BJ (cell line): ENCODE data around the gene KCTD11. TPM values are rescaled to one million over a fixed set of nuclear protein-coding genes. Genes with fewer than 3 reads are reported as not detected.

Source experiments
- CTCF ChIA-PET: fragments of 350-600 bp; formaldehyde crosslinking; extraction: SDS; loops from one replicate; lab custom pipeline; 2021; ENCODE audit warnings: antibody characterized with exemption, inconsistent platforms; lab: Yijun Ruan, JAX
- POLR2A ChIA-PET: fragments of 300-600 bp; sonication (Branson Sonifier 250); formaldehyde crosslinking; extraction: SDS; loops from one replicate; lab custom pipeline; 2021; ENCODE audit warnings: antibody characterized with exemption; lab: Charles Lee
- DNase-seq: peaks from one replicate; pipeline ENCODE4 v3.0.0-alpha.2; 2011; ENCODE audit warnings: low read depth
- H3K27me3 ChIP-seq: 2 replicates; pipeline ENCODE4 v1.6.0; 2011; ENCODE audit warnings: low read length; ENCODE audit not compliant: control insufficient read depth, insufficient read depth
- H3K36me3 ChIP-seq: 2 replicates; pipeline ENCODE4 v1.5.1; 2011; ENCODE audit warnings: low read length; ENCODE audit not compliant: control insufficient read depth, insufficient read depth
- H3K4me3 ChIP-seq: 2 replicates; pipeline ENCODE4 v1.5.1; 2011; ENCODE audit warnings: low read depth, mild to moderate bottlenecking, control low read depth, low read length
- polyA plus RNA-seq: library from polyadenylated mRNA; depleted of rRNA; stranded (reverse); fragments of >200 nt; gene quantifications from 2 replicates; pipeline ENCODE4 v1.2.3, GENCODE V29; 2011
- TF ChIP-seq, protein P1 (sequence below): IDR thresholded peaks from 2 replicates; pipeline ENCODE4 v1.5.1; 2011; ENCODE audit warnings: low read depth, mild to moderate bottlenecking, control low read depth, inconsistent platforms, low read length, moderate library complexity; ENCODE audit not compliant: insufficient read depth

KCTD11 gene
- polyA plus RNA-seq, 1 experiment, result 19.8 TPM

GRCh38 chr17:7323731-7324437 lies 28.1 kb upstream of the KCTD11 start:
- ChIA-PET POLR2A (no interaction called here), CTCF (interaction anchor here (0.6 to 5.0 kb wide), 7 partner anchors 11 to 237 kb away, joined by 3 to 22 read pairs (median 8); partner anchors contain the start of genes ACAP1 and SENP3)
- TF ChIP-seq, protein P1, sequence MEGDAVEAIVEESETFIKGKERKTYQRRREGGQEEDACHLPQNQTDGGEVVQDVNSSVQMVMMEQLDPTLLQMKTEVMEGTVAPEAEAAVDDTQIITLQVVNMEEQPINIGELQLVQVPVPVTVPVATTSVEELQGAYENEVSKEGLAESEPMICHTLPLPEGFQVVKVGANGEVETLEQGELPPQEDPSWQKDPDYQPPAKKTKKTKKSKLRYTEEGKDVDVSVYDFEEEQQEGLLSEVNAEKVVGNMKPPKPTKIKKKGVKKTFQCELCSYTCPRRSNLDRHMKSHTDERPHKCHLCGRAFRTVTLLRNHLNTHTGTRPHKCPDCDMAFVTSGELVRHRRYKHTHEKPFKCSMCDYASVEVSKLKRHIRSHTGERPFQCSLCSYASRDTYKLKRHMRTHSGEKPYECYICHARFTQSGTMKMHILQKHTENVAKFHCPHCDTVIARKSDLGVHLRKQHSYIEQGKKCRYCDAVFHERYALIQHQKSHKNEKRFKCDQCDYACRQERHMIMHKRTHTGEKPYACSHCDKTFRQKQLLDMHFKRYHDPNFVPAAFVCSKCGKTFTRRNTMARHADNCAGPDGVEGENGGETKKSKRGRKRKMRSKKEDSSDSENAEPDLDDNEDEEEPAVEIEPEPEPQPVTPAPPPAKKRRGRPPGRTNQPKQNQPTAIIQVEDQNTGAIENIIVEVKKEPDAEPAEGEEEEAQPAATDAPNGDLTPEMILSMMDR, result peak; percentile 92
- Histone ChIP-seq H3K4me3 (no peak overlapping the region), H3K36me3 (peaks cover 48% of the 10 kb centered on the region), H3K27me3 (no peaks in the 10 kb centered on the region)
- no peak for DNase-seq

- CTCF ChIA-PET, result interaction anchor here (0.7 to 5.0 kb wide), 5 partner anchors 11 to 236 kb away, joined by 3 to 22 read pairs (median 11); partner anchors contain the start of genes ACAP1 and SENP3
- no peak for DNase-seq
- peaks cover 47% of the 10 kb centered on the region for H3K36me3 ChIP-seq
- H3K4me3 ChIP-seq, result no peak overlapping the region
- TF ChIP-seq, protein P1, result no peak
- H3K27me3 ChIP-seq, result no peaks in the 10 kb centered on the region
- POLR2A ChIA-PET, result no interaction called here
Observed at GRCh38 chr17:7324438-7324779, 27.6 kb upstream of the KCTD11 start.

DNA sequence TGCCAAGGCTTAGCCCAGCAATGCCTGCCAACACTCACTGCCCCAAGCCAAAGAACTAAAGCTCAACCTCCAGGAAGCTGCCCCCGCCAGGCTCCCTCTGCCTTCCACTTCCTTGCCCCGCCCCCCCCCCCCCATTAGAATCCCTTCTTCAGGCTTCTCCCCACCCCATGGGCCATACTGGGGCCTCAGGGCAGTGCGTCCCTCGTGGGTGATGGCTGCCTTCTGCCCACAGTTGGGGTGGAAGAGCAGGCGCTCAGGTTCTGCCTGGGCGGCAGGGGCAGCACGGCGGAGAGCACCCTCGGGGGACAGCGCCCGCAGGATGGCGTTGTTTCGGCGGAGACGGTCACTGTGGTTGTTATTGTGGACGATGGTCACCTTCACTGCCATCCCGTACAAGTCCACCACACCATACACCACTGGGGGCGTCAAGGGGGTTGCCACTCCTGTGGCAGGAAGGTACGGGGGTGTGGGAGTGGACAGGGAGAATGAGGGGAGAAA lies 26.9 kb upstream of the KCTD11 start:
- Histone ChIP-seq H3K4me3 (no peak overlapping the region), H3K36me3 (peaks cover 47% of the 10 kb centered on the region), H3K27me3 (no peaks in the 10 kb centered on the region)
- TF ChIP-seq, protein P1, result no peak
- CTCF ChIA-PET, result interaction anchor here (0.7 to 5.0 kb wide), 5 partner anchors 11 to 236 kb away, joined by 3 to 22 read pairs (median 11); partner anchors contain the start of genes ACAP1 and SENP3
- POLR2A ChIA-PET, result no interaction called here
- DNase-seq, result no peak

GRCh38 chr17:7326186-7326585 lies 25.8 kb upstream of the KCTD11 start:
- no peak for DNase-seq
- Histone ChIP-seq H3K36me3 (peaks cover 38% of the 10 kb centered on the region), H3K4me3 (no peak overlapping the region), H3K27me3 (no peaks in the 10 kb centered on the region)
- TF ChIP-seq, protein P1, result no peak
- ChIA-PET CTCF (interaction anchor here (1.0 to 5.0 kb wide), 2 partner anchors 13 to 78 kb away, joined by 4 to 22 read pairs; no protein-coding TSS in a partner anchor), POLR2A (no interaction called here)

DNA sequence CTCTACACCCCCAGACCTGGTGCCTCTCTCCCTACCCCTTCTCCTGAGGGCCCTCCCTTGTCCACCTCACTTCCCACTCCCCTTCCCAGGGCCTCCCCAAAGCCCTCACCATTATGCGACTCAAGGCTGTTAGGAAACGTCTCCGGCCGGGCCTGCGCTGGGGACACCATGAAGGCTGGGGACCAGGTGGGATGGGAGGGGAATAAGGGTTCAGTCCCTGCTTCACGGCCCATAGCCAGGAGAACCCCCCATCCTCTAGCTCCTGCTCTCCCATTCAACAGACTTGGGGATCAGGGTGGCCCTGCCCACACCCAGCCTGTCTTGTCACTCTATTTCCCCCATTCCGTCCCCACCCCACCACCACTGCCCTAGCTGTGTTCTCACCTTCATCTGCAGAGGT lies 24.9 kb upstream of the KCTD11 start:
- ChIA-PET CTCF (interaction anchor here (0.6 to 5.0 kb wide), 3 partner anchors 14 to 281 kb away, joined by 3 to 22 read pairs (median 4); no protein-coding TSS in a partner anchor), POLR2A (no interaction called here)
- Histone ChIP-seq H3K27me3 (no peaks in the 10 kb centered on the region), H3K4me3 (no peak overlapping the region), H3K36me3 (peaks cover 30% of the 10 kb centered on the region)
- no peak for DNase-seq
- TF ChIP-seq, protein P1, result no peak
